ENCODE results near the gene XIAP.
"Not testable (repeated sequence)": the region's sequence is repeated elsewhere in the genome, so short reads cannot be mapped to it uniquely, and the experiment has no call there.

XIAP gene

DNA sequence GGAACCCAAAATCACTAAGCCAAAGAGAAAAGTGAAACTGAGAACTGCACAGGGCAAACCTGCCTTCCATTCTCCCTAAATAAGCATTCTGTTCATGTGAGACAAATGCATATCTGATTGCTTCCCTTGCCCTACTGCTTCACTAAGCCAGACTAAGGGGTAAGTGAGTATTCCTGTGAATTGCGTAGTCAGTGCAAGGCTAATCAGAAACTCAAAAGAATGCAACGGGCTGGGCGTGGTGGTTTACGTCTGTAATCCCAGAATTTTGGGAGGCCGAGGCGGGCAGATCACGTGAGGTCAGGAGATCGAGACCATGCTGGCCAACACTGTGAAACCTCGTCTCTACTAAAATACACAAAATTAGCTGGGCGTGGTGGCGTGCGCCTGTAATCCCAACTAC lies 10.8 kb upstream of the XIAP start:
- H3K36me3 ChIP-seq (ENCODE audit: control insufficient read depth, low read length), result no peaks in the 10 kb centered on the region
- no peak overlapping the region for H3K27ac ChIP-seq (ENCODE audit: low read depth, low read length)
- H4K20me1 ChIP-seq (ENCODE audit: control insufficient read depth, insufficient read depth, low read depth, low read length), result no peaks in the 10 kb centered on the region
- H3K27me3 ChIP-seq (ENCODE audit: control insufficient read depth, low read length), result no peaks in the 10 kb centered on the region
- H3K79me2 ChIP-seq (ENCODE audit: control insufficient read depth, low read length), result no peaks in the 10 kb centered on the region
- no peak for TF ChIP-seq EZH2phosphoT487 (IDR thresholded peaks at IDR 0.05; ENCODE audit: borderline replicate concordance, low read length)
- TF ChIP-seq, protein P1, sequence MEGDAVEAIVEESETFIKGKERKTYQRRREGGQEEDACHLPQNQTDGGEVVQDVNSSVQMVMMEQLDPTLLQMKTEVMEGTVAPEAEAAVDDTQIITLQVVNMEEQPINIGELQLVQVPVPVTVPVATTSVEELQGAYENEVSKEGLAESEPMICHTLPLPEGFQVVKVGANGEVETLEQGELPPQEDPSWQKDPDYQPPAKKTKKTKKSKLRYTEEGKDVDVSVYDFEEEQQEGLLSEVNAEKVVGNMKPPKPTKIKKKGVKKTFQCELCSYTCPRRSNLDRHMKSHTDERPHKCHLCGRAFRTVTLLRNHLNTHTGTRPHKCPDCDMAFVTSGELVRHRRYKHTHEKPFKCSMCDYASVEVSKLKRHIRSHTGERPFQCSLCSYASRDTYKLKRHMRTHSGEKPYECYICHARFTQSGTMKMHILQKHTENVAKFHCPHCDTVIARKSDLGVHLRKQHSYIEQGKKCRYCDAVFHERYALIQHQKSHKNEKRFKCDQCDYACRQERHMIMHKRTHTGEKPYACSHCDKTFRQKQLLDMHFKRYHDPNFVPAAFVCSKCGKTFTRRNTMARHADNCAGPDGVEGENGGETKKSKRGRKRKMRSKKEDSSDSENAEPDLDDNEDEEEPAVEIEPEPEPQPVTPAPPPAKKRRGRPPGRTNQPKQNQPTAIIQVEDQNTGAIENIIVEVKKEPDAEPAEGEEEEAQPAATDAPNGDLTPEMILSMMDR (IDR thresholded peaks at IDR 0.05; ENCODE audit: low read depth, low read length, poor library complexity, severe bottlenecking), result no peak
- no peak overlapping the region for H3K4me2 ChIP-seq (ENCODE audit: low read length)
- no peak overlapping the region for H3K4me3 ChIP-seq (ENCODE audit: low read length)
- no peaks in the 10 kb centered on the region for H3K9me3 ChIP-seq (ENCODE audit: control insufficient read depth, insufficient read depth, low read length)
- H3F3A ChIP-seq (ENCODE audit: control insufficient read depth, insufficient read depth), result no peaks in the 10 kb centered on the region
- H3K4me1 ChIP-seq (ENCODE audit: control insufficient read depth, low read length), result no peaks in the 10 kb centered on the region
- no peaks in the 10 kb centered on the region for H3K9me2 ChIP-seq (replicated peaks; ENCODE audit: control insufficient read depth, low read length)

DNA sequence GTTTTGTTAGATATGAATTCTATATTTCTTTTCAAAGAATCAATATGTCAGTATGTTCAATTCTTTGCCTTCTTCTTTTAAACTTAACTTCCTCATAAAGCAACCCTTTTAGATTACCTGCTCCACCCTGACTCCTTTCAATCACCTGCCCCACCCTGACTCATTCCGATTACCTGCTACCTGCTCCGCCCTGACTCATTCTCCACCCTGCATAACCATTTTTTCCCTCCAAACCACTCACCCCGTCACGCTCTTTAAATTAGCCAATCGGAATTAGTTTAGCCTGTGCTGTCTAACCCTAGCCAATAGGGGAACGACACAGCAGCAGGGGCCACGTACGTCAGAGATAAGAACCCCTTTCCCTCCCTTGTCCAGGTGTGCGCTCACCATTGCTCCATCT lies 9.9 kb upstream of the XIAP start:
- H3K9me3 ChIP-seq (ENCODE audit: control insufficient read depth, insufficient read depth, low read length); H3K27me3 ChIP-seq (ENCODE audit: control insufficient read depth, low read length); H3K4me1 ChIP-seq (ENCODE audit: control insufficient read depth, low read length); H4K20me1 ChIP-seq (ENCODE audit: control insufficient read depth, insufficient read depth, low read depth, low read length); H3K36me3 ChIP-seq (ENCODE audit: control insufficient read depth, low read length); H3K4me3 ChIP-seq (ENCODE audit: low read length); H3K4me2 ChIP-seq (ENCODE audit: low read length); H3K79me2 ChIP-seq (ENCODE audit: control insufficient read depth, low read length); H3K9me2 ChIP-seq (replicated peaks; ENCODE audit: control insufficient read depth, low read length); H3K27ac ChIP-seq (ENCODE audit: low read depth, low read length); H3F3A ChIP-seq (ENCODE audit: control insufficient read depth, insufficient read depth): not testable (repeated sequence)

DNA sequence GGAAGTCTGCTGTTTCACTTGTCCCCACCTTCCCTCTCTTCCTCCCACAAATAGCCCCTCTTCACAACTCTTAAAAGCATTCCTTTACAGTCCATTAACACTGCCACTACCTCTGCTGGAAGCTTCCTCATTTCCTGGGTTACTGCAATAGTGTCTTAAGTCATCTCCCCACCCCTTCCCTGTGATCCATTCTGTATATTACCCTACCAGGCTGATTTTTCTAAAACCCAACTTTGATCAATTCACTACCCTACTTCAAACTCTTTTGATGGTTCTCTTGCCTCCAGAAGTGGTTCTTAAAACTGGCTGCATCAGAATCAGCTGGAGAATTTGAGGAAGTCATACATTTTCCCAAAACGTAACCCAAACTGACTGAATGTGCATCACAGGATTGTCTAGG lies 8.8 kb upstream of the XIAP start:
- no peak overlapping the region for H3K4me2 ChIP-seq (ENCODE audit: low read length)
- no peaks in the 10 kb centered on the region for H3F3A ChIP-seq (ENCODE audit: control insufficient read depth, insufficient read depth)
- H3K36me3 ChIP-seq (ENCODE audit: control insufficient read depth, low read length), result no peaks in the 10 kb centered on the region

DNA sequence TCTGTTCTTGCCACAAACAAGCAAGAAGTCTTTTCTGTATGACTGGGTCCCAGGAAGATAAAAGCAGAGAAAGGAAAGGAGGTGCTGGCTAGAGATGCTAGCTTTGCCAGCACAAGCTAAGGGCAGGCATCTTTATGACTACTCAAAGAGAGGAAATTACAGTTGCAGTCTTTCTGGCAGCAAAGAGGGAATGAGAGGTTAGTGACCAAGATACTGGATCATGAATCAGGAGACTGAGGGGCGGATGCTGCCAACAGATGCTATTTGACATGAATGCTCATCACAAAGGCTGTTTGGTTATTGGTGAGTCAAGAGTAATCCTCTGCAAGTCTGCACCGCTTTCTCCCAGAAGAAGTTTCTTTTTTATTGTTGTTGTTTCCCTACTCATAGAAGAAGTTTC lies 5.5 kb upstream of the XIAP start:
- peaks cover 4% of the 10 kb centered on the region for H3K79me2 ChIP-seq (ENCODE audit: control insufficient read depth, low read length)

More for the DNA sequence above, 8.8 kb upstream of the XIAP start:
- Histone ChIP-seq H3K4me3 (ENCODE audit: low read length) (no peak overlapping the region), H3K79me2 (ENCODE audit: control insufficient read depth, low read length) (no peaks in the 10 kb centered on the region), H3K9me2 (replicated peaks; ENCODE audit: control insufficient read depth, low read length) (no peaks in the 10 kb centered on the region), H4K20me1 (ENCODE audit: control insufficient read depth, insufficient read depth, low read depth, low read length) (no peaks in the 10 kb centered on the region), H3K4me1 (ENCODE audit: control insufficient read depth, low read length) (no peaks in the 10 kb centered on the region), H3K9me3 (ENCODE audit: control insufficient read depth, insufficient read depth, low read length) (no peaks in the 10 kb centered on the region), H3K27me3 (ENCODE audit: control insufficient read depth, low read length) (no peaks in the 10 kb centered on the region), H3K27ac (ENCODE audit: low read depth, low read length) (no peak overlapping the region)
- TF ChIP-seq, protein P1 (IDR thresholded peaks at IDR 0.05; ENCODE audit: low read depth, low read length, poor library complexity, severe bottlenecking), result no peak
- no peak for TF ChIP-seq EZH2phosphoT487 (IDR thresholded peaks at IDR 0.05; ENCODE audit: borderline replicate concordance, low read length)

More for the DNA sequence above, 5.5 kb upstream of the XIAP start:
- Histone ChIP-seq H3K4me2 (ENCODE audit: low read length) (no peak overlapping the region), H3K4me3 (ENCODE audit: low read length) (no peak overlapping the region), H3K9me3 (ENCODE audit: control insufficient read depth, insufficient read depth, low read length) (no peaks in the 10 kb centered on the region), H3F3A (ENCODE audit: control insufficient read depth, insufficient read depth) (no peaks in the 10 kb centered on the region), H3K9me2 (replicated peaks; ENCODE audit: control insufficient read depth, low read length) (no peaks in the 10 kb centered on the region), H3K36me3 (ENCODE audit: control insufficient read depth, low read length) (no peaks in the 10 kb centered on the region), H3K27me3 (ENCODE audit: control insufficient read depth, low read length) (no peaks in the 10 kb centered on the region), H4K20me1 (ENCODE audit: control insufficient read depth, insufficient read depth, low read depth, low read length) (no peaks in the 10 kb centered on the region), H3K27ac (ENCODE audit: low read depth, low read length) (no peak overlapping the region), H3K4me1 (ENCODE audit: control insufficient read depth, low read length) (peaks cover 8% of the 10 kb centered on the region)
- TF ChIP-seq, protein P1 (IDR thresholded peaks at IDR 0.05; ENCODE audit: low read depth, low read length, poor library complexity, severe bottlenecking), result no peak
- no peak for TF ChIP-seq EZH2phosphoT487 (IDR thresholded peaks at IDR 0.05; ENCODE audit: borderline replicate concordance, low read length)

All from DOHH2 (cell line).